ENCODE measurements around the gene RIMS1. TPM values are rescaled to one million over a fixed set of nuclear protein-coding genes. Genes with fewer than 3 reads are reported as not detected.

The RIMS1 gene
- polyA plus RNA-seq, 6 donors from 2014 or later, result not detected

DNA sequence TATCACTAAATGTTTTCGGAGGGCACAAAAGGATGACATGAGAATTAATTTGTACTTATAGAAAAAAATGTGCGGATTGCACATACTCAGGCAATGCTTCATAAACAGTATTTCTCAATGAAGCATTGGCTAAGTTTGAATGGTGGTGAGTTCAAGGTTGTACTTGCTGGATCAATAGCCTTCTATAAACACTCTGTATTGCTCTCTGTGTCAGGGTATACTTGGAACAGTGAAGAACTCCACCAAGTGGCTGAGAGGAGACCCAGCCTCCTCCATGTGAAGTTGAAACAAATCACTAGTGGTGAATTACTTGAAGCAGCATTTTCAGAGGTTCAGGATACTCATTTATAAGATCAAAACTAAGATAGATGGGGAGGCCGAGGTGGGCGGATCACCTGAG, 360.6 kb downstream of the RIMS1 start:
- Mint-ChIP-seq H3K36me3 (no peaks in the 10 kb centered on the region), H3K27ac (no peak overlapping the region)
- no peak for ATAC-seq (ENCODE audit: low read depth in 2 of 2)

DNA sequence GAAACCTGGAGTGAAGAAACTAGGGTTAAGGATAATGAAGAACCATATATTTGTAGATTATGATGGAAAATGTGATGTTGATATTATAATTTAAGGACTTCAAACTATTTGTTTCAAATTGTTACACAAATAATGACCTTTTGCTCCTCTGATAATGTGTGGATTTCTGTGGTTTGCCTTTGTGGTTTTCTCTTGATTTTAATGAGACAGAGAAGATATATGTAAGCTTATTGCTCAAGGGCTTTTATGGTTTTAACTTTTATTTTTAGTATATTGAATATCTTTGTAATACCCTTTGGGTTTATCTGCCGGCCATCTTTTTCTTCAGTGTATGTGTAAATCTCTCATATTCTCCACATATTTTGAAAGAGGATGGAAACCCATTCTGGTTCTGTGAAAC, 362.3 kb downstream of the RIMS1 start:
- Mint-ChIP-seq H3K4me1 (no peaks in the 10 kb centered on the region), H3K36me3 (no peaks in the 10 kb centered on the region), H3K9me3 (no peaks in the 10 kb centered on the region), H3K27me3 (no peaks in the 10 kb centered on the region), H3K27ac (no peak overlapping the region), H3K4me3 (no peak overlapping the region)
- DNase-seq, result no peak
- no peak for ATAC-seq (ENCODE audit: low read depth in 2 of 2)

More for the DNA sequence above, 360.6 kb downstream of the RIMS1 start:
- DNase-seq, result no peak
- Mint-ChIP-seq H3K4me3 (no peak overlapping the region), H3K27me3 (no peaks in the 10 kb centered on the region), H3K9me3 (no peaks in the 10 kb centered on the region), H3K4me1 (no peaks in the 10 kb centered on the region)

DNA sequence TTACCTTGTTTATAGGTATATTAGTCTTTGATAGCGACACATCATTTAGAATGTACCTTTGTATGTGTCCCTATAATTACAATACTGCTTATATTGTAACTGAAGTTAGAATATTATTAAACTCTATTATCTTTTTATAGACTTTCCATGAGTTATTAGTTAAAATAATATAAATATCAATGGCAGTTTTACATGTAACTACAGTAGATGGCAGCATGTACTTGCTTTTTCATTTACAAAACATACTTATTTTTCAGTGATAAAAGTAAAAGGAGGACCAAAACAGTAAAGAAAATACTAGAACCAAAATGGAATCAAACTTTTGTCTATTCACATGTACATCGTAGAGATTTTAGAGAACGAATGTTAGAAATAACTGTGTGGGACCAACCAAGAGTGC, 364.3 kb downstream of the RIMS1 start:
- ATAC-seq (ENCODE audit: low read depth in 2 of 2) (no peak), DNase-seq (no peak)
- no peaks in the 10 kb centered on the region for H3K4me1 Mint-ChIP-seq
- H3K27me3 Mint-ChIP-seq, result no peaks in the 10 kb centered on the region
- no peaks in the 10 kb centered on the region for H3K36me3 Mint-ChIP-seq
- no peak overlapping the region for H3K27ac Mint-ChIP-seq
- H3K9me3 Mint-ChIP-seq, result no peaks in the 10 kb centered on the region
- H3K4me3 Mint-ChIP-seq, result no peak overlapping the region

DNA sequence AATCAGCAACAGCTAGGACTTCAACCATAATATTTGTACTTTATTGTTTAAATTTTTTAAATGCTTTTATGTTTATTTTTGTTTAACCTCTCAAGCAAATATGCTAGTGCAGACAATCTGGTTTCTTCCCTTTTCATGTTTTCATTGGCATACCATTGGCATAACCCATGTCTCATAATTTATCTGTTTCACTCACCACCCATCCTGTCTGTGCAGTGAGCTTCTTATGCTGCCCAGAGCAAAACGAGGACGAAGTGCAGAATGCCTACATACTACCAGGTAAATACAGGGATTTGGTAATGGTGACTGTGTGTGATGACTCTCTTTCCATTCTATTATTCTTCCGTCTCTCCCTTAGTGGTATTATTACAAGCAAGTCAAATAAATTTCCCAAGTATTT, 374.1 kb downstream of the RIMS1 start:
- Mint-ChIP-seq H3K27ac (no peak overlapping the region), H3K4me1 (no peaks in the 10 kb centered on the region), H3K27me3 (peaks cover 0 to 4% (median 0%) of the 10 kb centered on the region in 3 donors), H3K9me3 (no peaks in the 10 kb centered on the region), H3K36me3 (no peaks in the 10 kb centered on the region), H3K4me3 (no peak overlapping the region)
- ATAC-seq (ENCODE audit: low read depth in 2 of 2) (no peak), DNase-seq (no peak)

DNA sequence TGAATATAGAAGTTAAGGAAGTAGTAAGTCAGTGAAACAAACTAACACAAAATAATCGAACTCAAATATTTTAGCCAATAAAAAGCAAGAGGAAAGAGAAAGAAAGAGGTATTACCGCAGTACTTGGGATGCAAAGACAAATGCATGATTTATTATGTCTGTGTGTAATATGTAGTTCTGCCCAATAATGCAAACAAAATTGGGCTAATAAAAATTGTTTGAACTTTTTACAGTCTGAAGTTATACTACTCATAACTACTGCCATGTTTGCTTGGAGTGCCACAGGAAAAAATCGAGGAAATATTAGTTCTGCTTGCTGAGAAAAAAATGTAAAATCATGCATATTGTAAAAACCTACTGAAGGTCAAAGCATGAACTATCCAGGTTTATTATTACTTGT, 375.2 kb downstream of the RIMS1 start:
- H3K4me3 Mint-ChIP-seq, result no peak overlapping the region
- DNase-seq (no peak), ATAC-seq (ENCODE audit: low read depth in 2 of 2) (no peak)
- no peaks in the 10 kb centered on the region for H3K9me3 Mint-ChIP-seq
- H3K4me1 Mint-ChIP-seq, result no peaks in the 10 kb centered on the region
- H3K27ac Mint-ChIP-seq, result no peak overlapping the region
- no peaks in the 10 kb centered on the region for H3K36me3 Mint-ChIP-seq
- H3K27me3 Mint-ChIP-seq, result peaks cover 0 to 4% (median 0%) of the 10 kb centered on the region in 3 donors

DNA sequence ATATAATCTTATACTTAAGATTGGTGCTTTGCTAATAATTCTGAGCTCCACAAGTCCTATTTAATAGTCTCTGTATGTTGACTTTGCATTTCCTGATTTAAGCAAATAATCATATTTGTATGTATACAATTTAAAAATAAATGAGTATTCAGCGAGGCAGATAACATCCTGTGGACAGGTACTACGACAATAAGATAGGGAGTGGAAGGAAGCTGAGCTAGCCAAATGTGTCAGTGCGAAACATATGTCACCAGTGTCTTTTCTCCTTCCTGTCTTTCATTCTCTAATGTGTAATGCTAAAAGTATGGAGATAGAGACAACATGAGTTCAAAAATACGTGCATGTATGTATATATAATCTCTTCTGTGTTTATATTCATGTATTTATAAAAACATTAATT, 375.9 kb downstream of the RIMS1 start:
- ATAC-seq (ENCODE audit: low read depth in 2 of 2) (no peak), DNase-seq (no peak)
- Mint-ChIP-seq H3K4me3 (no peak overlapping the region), H3K4me1 (no peaks in the 10 kb centered on the region), H3K27me3 (peaks cover 0 to 4% (median 0%) of the 10 kb centered on the region in 3 donors), H3K27ac (no peak overlapping the region), H3K36me3 (no peaks in the 10 kb centered on the region), H3K9me3 (no peaks in the 10 kb centered on the region)

DNA sequence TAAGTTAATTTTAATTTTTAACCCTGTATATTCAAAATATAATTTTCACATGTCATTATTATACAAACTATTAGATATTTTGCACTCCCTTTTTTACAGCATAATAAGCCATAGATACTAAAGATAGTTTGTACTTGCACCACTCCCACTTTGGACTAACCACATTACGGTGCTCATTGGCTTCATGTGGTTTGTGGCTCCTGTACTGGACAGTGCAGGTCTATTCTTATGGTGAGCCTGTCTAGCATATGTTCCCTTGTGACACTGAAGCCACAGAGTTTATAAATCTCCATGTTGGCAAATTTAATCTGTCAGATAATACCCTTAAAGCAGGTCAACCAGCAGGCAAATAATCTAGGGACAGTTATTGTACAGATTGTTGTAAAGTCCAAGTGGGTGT, 381.1 kb downstream of the RIMS1 start:
- H3K36me3 Mint-ChIP-seq, result no peaks in the 10 kb centered on the region
- H3K4me3 Mint-ChIP-seq, result no peak overlapping the region
- H3K4me1 Mint-ChIP-seq, result no peaks in the 10 kb centered on the region
- ATAC-seq (ENCODE audit: low read depth in 2 of 2), result no peak
- no peak for DNase-seq
- no peaks in the 10 kb centered on the region for H3K9me3 Mint-ChIP-seq
- H3K27ac Mint-ChIP-seq, result no peak overlapping the region
- peaks cover 0 to 13% (median 5%) of the 10 kb centered on the region in 3 donors for H3K27me3 Mint-ChIP-seq

DNA sequence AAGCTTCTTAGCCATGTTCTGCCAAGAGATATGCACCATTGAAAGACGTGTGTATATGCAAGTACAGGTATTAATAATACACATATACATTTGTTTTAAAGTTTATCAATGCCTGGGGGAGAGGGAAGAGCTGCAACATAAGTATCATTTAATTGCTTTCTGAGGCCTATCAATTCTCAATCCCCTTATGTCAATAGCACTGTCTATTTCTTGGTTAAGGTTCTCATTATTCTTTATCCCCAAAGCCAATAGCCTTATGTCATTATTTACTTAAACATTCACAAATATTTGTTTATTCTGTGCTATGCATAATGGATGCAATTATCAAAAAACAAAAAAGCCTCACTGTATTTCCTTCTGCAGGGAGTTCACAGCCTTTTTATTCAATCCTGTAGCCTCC, 385.2 kb downstream of the RIMS1 start:
- ATAC-seq (ENCODE audit: low read depth in 2 of 2), result no peak
- H3K9me3 Mint-ChIP-seq, result no peaks in the 10 kb centered on the region

DNA sequence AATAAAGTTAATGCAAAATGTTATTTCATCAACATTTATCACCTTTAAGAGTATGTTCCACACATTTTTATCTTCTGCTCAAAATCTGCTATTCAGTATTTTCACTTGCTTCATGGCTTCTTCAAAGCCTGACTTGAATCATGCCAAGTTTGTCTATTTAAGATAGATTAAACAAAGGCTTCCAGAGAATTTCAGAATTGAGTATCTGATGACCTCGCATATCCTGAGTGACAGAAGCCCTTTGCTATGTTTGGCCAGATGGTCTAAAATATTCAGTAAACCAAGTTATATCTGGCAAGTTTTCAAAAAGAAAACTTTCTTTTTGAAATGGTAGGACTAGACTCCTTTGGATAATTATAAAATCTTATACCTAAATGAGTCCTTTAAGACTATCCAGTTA, 386.6 kb downstream of the RIMS1 start:
- no peaks in the 10 kb centered on the region for H3K9me3 Mint-ChIP-seq
- no peak overlapping the region for H3K4me3 Mint-ChIP-seq
- no peak for ATAC-seq (ENCODE audit: low read depth in 2 of 2)
- peaks cover 3 to 10% (median 5%) of the 10 kb centered on the region in 3 donors for H3K27me3 Mint-ChIP-seq
- no peaks in the 10 kb centered on the region for H3K4me1 Mint-ChIP-seq
- H3K36me3 Mint-ChIP-seq, result no peaks in the 10 kb centered on the region
- DNase-seq, result no peak
- no peak overlapping the region for H3K27ac Mint-ChIP-seq

More for the DNA sequence above, 385.2 kb downstream of the RIMS1 start:
- Mint-ChIP-seq H3K36me3 (no peaks in the 10 kb centered on the region), H3K27me3 (peaks cover 3 to 10% (median 5%) of the 10 kb centered on the region in 3 donors), H3K4me3 (no peak overlapping the region), H3K27ac (no peak overlapping the region), H3K4me1 (no peaks in the 10 kb centered on the region)
- DNase-seq, result no peak

DNA sequence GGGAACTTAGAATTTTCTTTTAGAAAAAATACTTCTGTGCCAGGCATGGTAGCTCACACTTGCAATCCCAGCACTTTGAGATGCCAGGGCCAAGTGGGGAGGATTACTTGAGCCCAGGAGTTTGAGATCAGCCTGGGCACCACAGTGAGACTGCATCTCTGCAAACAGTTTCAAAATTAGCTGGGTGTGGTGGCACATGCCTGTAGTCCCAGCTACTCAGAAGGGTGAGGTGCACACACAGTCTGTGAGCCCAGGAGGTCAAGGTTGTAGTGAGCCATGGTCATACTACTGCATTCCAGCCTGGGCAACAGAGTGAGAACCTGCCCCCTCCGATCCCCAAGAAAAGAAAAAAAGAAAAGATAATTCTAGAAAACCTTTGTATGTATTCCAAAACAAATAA, 389.5 kb downstream of the RIMS1 start:
- H3K36me3 Mint-ChIP-seq, result no peaks in the 10 kb centered on the region
- no peak overlapping the region for H3K4me3 Mint-ChIP-seq
- H3K9me3 Mint-ChIP-seq, result no peaks in the 10 kb centered on the region
- no peak for ATAC-seq (ENCODE audit: low read depth in 2 of 2)
- no peak overlapping the region for H3K27ac Mint-ChIP-seq
- no peak for DNase-seq
- no peaks in the 10 kb centered on the region for H3K4me1 Mint-ChIP-seq
- H3K27me3 Mint-ChIP-seq, result peaks cover 0 to 3% (median 0%) of the 10 kb centered on the region in 3 donors

DNA sequence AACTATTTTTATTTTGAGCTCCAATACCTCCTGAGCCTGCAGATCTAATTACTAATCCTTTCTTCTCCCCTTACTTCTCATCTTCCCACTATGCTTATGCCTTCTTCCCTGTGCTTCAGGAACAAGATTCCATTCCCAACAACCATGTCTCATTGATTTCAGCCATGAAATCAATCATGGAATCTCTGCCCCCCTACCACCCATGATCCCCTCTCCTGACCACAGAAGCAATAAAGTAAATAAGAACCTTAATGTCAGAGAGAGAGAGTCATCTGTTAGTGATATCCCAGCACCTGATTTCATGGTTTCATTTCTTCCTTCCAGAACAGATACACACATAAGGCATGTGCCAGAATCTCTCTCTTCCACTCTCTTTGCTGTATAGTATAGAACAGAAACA, 395.9 kb downstream of the RIMS1 start:
- ATAC-seq (ENCODE audit: low read depth in 2 of 2) (no peak), DNase-seq (no peak)
- Mint-ChIP-seq H3K27me3 (peaks cover 0 to 15% (median 8%) of the 10 kb centered on the region in 3 donors), H3K9me3 (no peaks in the 10 kb centered on the region), H3K4me3 (no peak overlapping the region), H3K36me3 (peaks cover 0 to 3% of the 10 kb centered on the region in 2 donors), H3K27ac (no peak overlapping the region), H3K4me1 (no peaks in the 10 kb centered on the region)

DNA sequence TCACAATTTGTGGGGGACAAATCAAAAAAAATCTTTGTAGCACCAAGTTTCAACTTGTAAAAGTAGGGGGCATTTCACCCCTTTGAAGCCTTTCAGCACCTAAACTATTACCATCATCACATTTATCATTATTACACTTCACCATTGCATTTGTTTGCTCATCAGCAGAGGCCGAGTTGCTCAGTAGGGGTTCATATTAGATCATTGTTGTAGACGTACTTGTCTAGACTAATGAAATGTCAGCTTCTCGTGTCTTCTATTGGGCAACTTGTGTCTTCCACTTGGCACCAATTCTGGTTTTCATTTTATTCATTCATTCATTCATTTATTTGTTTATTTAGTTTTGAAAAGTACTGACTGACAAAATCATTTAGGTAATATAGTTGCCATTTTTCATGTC, 397.2 kb downstream of the RIMS1 start:
- Mint-ChIP-seq H3K9me3 (no peaks in the 10 kb centered on the region), H3K4me3 (no peak overlapping the region), H3K4me1 (no peaks in the 10 kb centered on the region), H3K27ac (no peak overlapping the region), H3K36me3 (peaks cover 0 to 3% of the 10 kb centered on the region in 2 donors), H3K27me3 (peaks cover 3 to 15% (median 12%) of the 10 kb centered on the region in 3 donors)
- DNase-seq (no peak), ATAC-seq (ENCODE audit: low read depth in 2 of 2) (no peak)

DNA sequence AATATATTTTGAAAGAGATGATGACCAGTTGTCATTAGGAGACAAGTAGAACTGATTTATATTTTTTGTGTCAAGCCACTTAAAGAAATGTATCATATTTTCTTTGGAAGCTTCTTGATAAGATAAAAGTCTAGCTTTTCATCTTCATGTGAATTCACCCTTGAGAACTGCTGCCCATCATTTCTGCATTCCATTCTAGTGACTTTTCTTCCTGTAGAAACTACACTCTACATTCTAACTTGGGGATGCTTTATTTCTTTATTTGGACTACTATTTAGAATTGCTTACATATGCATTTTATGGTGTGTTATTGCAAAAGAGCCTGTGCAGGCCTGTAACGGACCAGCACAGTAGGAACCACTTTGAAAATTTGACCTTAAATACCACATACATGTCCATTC, 400.6 kb downstream of the RIMS1 start:
- Mint-ChIP-seq H3K9me3 (no peaks in the 10 kb centered on the region), H3K27ac (no peak overlapping the region), H3K27me3 (peaks cover 6 to 19% (median 13%) of the 10 kb centered on the region in 3 donors), H3K4me3 (no peak overlapping the region), H3K36me3 (peaks cover 0 to 3% of the 10 kb centered on the region in 2 donors), H3K4me1 (no peaks in the 10 kb centered on the region)
- ATAC-seq (ENCODE audit: low read depth in 2 of 2) (no peak), DNase-seq (no peak)

DNA sequence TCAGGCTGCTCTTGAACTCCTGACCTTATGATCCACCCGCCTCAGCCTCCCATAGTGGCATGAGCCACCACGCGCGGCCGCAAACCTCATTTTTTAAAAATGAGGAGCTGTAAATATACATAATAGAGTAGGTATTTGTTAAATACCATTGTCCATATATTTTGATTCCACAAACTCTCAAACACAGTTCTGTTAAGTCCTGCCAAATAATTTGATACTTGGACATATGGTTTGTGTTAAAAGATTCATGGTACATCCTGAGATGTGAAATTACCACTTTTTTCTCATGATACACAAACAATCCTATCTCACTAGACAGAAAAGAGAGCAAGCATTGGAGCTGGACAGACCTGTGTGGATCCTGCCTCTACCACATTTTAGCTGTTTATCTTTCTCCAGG, 401.5 kb downstream of the RIMS1 start:
- DNase-seq, result no peak
- Mint-ChIP-seq H3K4me3 (no peak overlapping the region), H3K4me1 (no peaks in the 10 kb centered on the region), H3K27ac (no peak overlapping the region), H3K36me3 (peaks cover 0 to 3% of the 10 kb centered on the region in 2 donors), H3K27me3 (peaks cover 6 to 15% (median 7%) of the 10 kb centered on the region in 3 donors), H3K9me3 (no peaks in the 10 kb centered on the region)
- no peak for ATAC-seq (ENCODE audit: low read depth in 2 of 2)

DNA sequence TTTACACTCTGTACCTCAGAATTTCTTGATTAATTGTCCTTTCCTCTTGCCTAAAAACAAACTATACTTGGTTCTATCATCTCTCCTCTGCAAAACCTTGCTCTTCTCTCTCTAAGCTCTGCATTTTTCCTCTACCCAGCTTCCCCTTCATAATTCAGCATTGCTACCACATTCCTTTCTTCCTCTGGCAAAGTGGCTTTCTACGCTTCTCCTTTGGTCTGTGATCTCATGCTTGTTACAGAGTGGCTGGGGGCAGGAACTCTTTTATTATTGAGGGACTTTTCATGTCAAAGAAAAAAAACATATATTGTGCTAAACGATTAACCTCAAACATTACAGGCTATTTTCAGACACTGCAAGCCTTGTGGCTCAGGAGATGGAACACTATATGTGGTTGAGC, 402.2 kb downstream of the RIMS1 start:
- no peak overlapping the region for H3K4me3 Mint-ChIP-seq
- no peaks in the 10 kb centered on the region for H3K4me1 Mint-ChIP-seq
- peaks cover 6 to 12% (median 7%) of the 10 kb centered on the region in 3 donors for H3K27me3 Mint-ChIP-seq
- DNase-seq (no peak), ATAC-seq (ENCODE audit: low read depth in 2 of 2) (no peak)
- peaks cover 0 to 3% of the 10 kb centered on the region in 2 donors for H3K36me3 Mint-ChIP-seq
- H3K27ac Mint-ChIP-seq, result no peak overlapping the region
- H3K9me3 Mint-ChIP-seq, result no peaks in the 10 kb centered on the region

Data from naive B cell (primary cell).